Activated naive CD4-positive, alpha-beta T cell treated with anti-CD3 and anti-CD28 coated beads, Interleukin-2, amount 50 U/mL, for 72 hours (primary cell): ENCODE measurements around the gene PPARGC1A. TPM values are rescaled to one million over a fixed set of nuclear protein-coding genes. Genes with fewer than 3 reads are reported as not detected.

ENCODE experiments used
- ATAC-seq, 2 donors: fragments of 150-1000 bp; cut with Tn5 transposase; 2 replicates each; pipeline ENCODE4 v1.10.0; 2021; ENCODE audit warnings: mild to moderate bottlenecking in 2 of 2, moderate library complexity in 2 of 2
- DNase-seq, 2 donors: peaks; one replicate each; pipeline ENCODE4 v3.0.0; 2021 to 2022; ENCODE audit warnings: low spot score in 2 of 2
- H3K27ac Mint-ChIP-seq, 2 donors: one replicate each; pipeline ENCODE4 v1.8.0; 2022; ENCODE audit warnings: mild to moderate bottlenecking in 2 of 2, mixed read lengths in 2 of 2
- H3K36me3 Mint-ChIP-seq, 2 donors: one replicate each; pipeline ENCODE4 v1.8.0; 2022; ENCODE audit warnings: mixed read lengths in 2 of 2
- H3K9me3 Mint-ChIP-seq, 2 donors: one replicate each; pipeline ENCODE4 v1.8.0; 2022; ENCODE audit warnings: mixed read lengths in 2 of 2
- total RNA-seq, 2 donors: library from RNA; stranded (reverse); gene quantifications; one replicate each; pipeline ENCODE4 v1.2.3, GENCODE V29; 2022

The PPARGC1A gene
- total RNA-seq, 2 donors from 2014 or later = not detected

- H3K27ac Mint-ChIP-seq = no peak overlapping the region
- ATAC-seq (no peak), DNase-seq (no peak)
- no peaks in the 10 kb centered on the region for H3K9me3 Mint-ChIP-seq
- H3K36me3 Mint-ChIP-seq = no peaks in the 10 kb centered on the region
Measured at GRCh38 chr4:23889391-23889790, 456 bp downstream of the PPARGC1A start.

- H3K9me3 Mint-ChIP-seq = no peaks in the 10 kb centered on the region
- H3K27ac Mint-ChIP-seq = no peak overlapping the region
- DNase-seq = no peak
- ATAC-seq = no peak
- H3K36me3 Mint-ChIP-seq = no peaks in the 10 kb centered on the region
Measured at GRCh38 chr4:23888421-23889319, 1.2 kb downstream of the PPARGC1A start.

- Mint-ChIP-seq H3K36me3 (no peaks in the 10 kb centered on the region), H3K9me3 (no peaks in the 10 kb centered on the region), H3K27ac (no peak overlapping the region)
- no peak for DNase-seq
- ATAC-seq = no peak
Measured at GRCh38 chr4:23887989-23888388, 1.9 kb downstream of the PPARGC1A start.

GRCh38 chr4:23887173-23887572, 2.7 kb downstream of the PPARGC1A start:
- Mint-ChIP-seq H3K9me3 (no peaks in the 10 kb centered on the region), H3K36me3 (no peaks in the 10 kb centered on the region), H3K27ac (no peak overlapping the region)
- no peak for DNase-seq
- ATAC-seq = no peak

GRCh38 chr4:23885943-23886590, 3.8 kb downstream of the PPARGC1A start:
- ATAC-seq (no peak), DNase-seq (no peak)
- Mint-ChIP-seq H3K9me3 (no peaks in the 10 kb centered on the region), H3K36me3 (no peaks in the 10 kb centered on the region), H3K27ac (no peak overlapping the region)

GRCh38 chr4:23884741-23885140, 5.1 kb downstream of the PPARGC1A start:
- no peaks in the 10 kb centered on the region for H3K9me3 Mint-ChIP-seq
- no peaks in the 10 kb centered on the region for H3K36me3 Mint-ChIP-seq
- no peak for DNase-seq
- H3K27ac Mint-ChIP-seq = no peak overlapping the region
- ATAC-seq = no peak

- Mint-ChIP-seq H3K36me3 (no peaks in the 10 kb centered on the region), H3K27ac (no peak overlapping the region), H3K9me3 (no peaks in the 10 kb centered on the region)
- ATAC-seq (no peak), DNase-seq (no peak)
Measured at GRCh38 chr4:23884261-23884660, 5.6 kb downstream of the PPARGC1A start.

GRCh38 chr4:23882976-23883531, 6.8 kb downstream of the PPARGC1A start:
- DNase-seq = no peak
- Mint-ChIP-seq H3K36me3 (no peaks in the 10 kb centered on the region), H3K27ac (no peak overlapping the region), H3K9me3 (no peaks in the 10 kb centered on the region)
- ATAC-seq = no peak

- Mint-ChIP-seq H3K27ac (no peak overlapping the region), H3K36me3 (no peaks in the 10 kb centered on the region), H3K9me3 (no peaks in the 10 kb centered on the region)
- DNase-seq = no peak
- ATAC-seq = no peak
Measured at GRCh38 chr4:23881674-23882337, 8.0 kb downstream of the PPARGC1A start.

GRCh38 chr4:23881052-23881501, 8.8 kb downstream of the PPARGC1A start:
- no peaks in the 10 kb centered on the region for H3K9me3 Mint-ChIP-seq
- no peak overlapping the region for H3K27ac Mint-ChIP-seq
- no peaks in the 10 kb centered on the region for H3K36me3 Mint-ChIP-seq

GRCh38 chr4:23878912-23879732, 10.7 kb downstream of the PPARGC1A start:
- no peak for DNase-seq
- ATAC-seq = no peak
- no peaks in the 10 kb centered on the region for H3K36me3 Mint-ChIP-seq
- H3K9me3 Mint-ChIP-seq = no peaks in the 10 kb centered on the region
- H3K27ac Mint-ChIP-seq = no peak overlapping the region

More at GRCh38 chr4:23881052-23881501, 8.8 kb downstream of the PPARGC1A start:
- ATAC-seq (no peak), DNase-seq (no peak)

GRCh38 chr4:23878246-23878891, 11.5 kb downstream of the PPARGC1A start:
- Mint-ChIP-seq H3K36me3 (no peaks in the 10 kb centered on the region), H3K27ac (no peak overlapping the region), H3K9me3 (no peaks in the 10 kb centered on the region)
- ATAC-seq (no peak), DNase-seq (no peak)

GRCh38 chr4:23877758-23878229, 12.1 kb downstream of the PPARGC1A start:
- Mint-ChIP-seq H3K9me3 (no peaks in the 10 kb centered on the region), H3K27ac (no peak overlapping the region), H3K36me3 (no peaks in the 10 kb centered on the region)
- ATAC-seq = no peak
- DNase-seq = no peak

GRCh38 chr4:23876418-23877089, 13.3 kb downstream of the PPARGC1A start:
- no peaks in the 10 kb centered on the region for H3K9me3 Mint-ChIP-seq
- ATAC-seq (no peak), DNase-seq (no peak)
- no peaks in the 10 kb centered on the region for H3K36me3 Mint-ChIP-seq
- H3K27ac Mint-ChIP-seq = no peak overlapping the region

GRCh38 chr4:23875317-23875716, 14.5 kb downstream of the PPARGC1A start:
- no peaks in the 10 kb centered on the region for H3K36me3 Mint-ChIP-seq
- no peaks in the 10 kb centered on the region for H3K9me3 Mint-ChIP-seq
- H3K27ac Mint-ChIP-seq = no peak overlapping the region
- no peak for DNase-seq
- no peak for ATAC-seq
